Erythroblast (primary cell): ENCODE results near the gene CDC27.
"Not testable (repeated sequence)": the region's sequence is repeated elsewhere in the genome, so short reads cannot be mapped to it uniquely, and the experiment has no call there.

Experiments
- DNase-seq, 2 experiments: peaks; one replicate each; lab custom pipeline; 2025; lab: John Stamatoyannopoulos, UW
- GATA1 ChIP-seq: IDR thresholded peaks from 2 replicates; pipeline ENCODE4 v1.6.1; 2011; ENCODE audit warnings: low read depth, mild to moderate bottlenecking, control low read depth, low read length, moderate library complexity
- POLR2A ChIP-seq: IDR thresholded peaks from 2 replicates; pipeline ENCODE4 v1.6.1; 2011; ENCODE audit warnings: mild to moderate bottlenecking, low read length

Gene CDC27

GRCh38 chr17:47199627-47200324 lies 10.7 kb upstream of the CDC27 start:
- TF ChIP-seq POLR2A: no peak
- TF ChIP-seq GATA1: no peak
- no peak for DNase-seq

GRCh38 chr17:47197821-47198220 lies 8.7 kb upstream of the CDC27 start:
- TF ChIP-seq POLR2A (peak; percentile 46), GATA1 (no peak)
- DNase-seq: peak; percentile 88 to 95

- TF ChIP-seq POLR2A (no peak), GATA1 (no peak)
- peak in 1 of 2 experiments; percentile 61 for DNase-seq
Observed at GRCh38 chr17:47193931-47194511, 4.9 kb upstream of the CDC27 start.

- TF ChIP-seq GATA1 (no peak), POLR2A (no peak)
- DNase-seq: no peak
Observed at GRCh38 chr17:47192554-47192953, 3.5 kb upstream of the CDC27 start.

- DNase-seq: no peak
- no peak for TF ChIP-seq POLR2A
Observed at GRCh38 chr17:47190770-47191169, 1.7 kb upstream of the CDC27 start.

- TF ChIP-seq POLR2A (no peak), GATA1 (no peak)
- DNase-seq: peak in 1 of 2 experiments; percentile 70
Observed at GRCh38 chr17:47190243-47190642, 1.1 kb upstream of the CDC27 start.

- TF ChIP-seq GATA1 (no peak), POLR2A (peak; percentile 68)
- no peak for DNase-seq
Observed at GRCh38 chr17:47189732-47190237, 690 bp upstream of the CDC27 start.

GRCh38 chr17:47188271-47188875 lies 722 bp downstream of the CDC27 start:
- DNase-seq: peak; percentile 87 to 89
- TF ChIP-seq GATA1: no peak
- TF ChIP-seq POLR2A: peak; percentile 29

- no peak for DNase-seq
- TF ChIP-seq GATA1 (no peak), POLR2A (no peak)
Observed at GRCh38 chr17:47184681-47185080, 4.4 kb downstream of the CDC27 start.

- DNase-seq: not testable (repeated sequence)
Observed at GRCh38 chr17:47180988-47181387, 8.1 kb downstream of the CDC27 start.

- DNase-seq: no peak
Observed at GRCh38 chr17:47180337-47180736, 8.8 kb downstream of the CDC27 start.

GRCh38 chr17:47179141-47179540 lies 10.0 kb downstream of the CDC27 start:
- DNase-seq: no peak
- no peak for TF ChIP-seq POLR2A
- TF ChIP-seq GATA1: no peak

More at GRCh38 chr17:47180337-47180736, 8.8 kb downstream of the CDC27 start:
- TF ChIP-seq GATA1 (no peak), POLR2A (no peak)

- TF ChIP-seq GATA1: no peak
- no peak for TF ChIP-seq POLR2A
- no peak for DNase-seq
Observed at GRCh38 chr17:47177261-47177660, 11.8 kb downstream of the CDC27 start.

- DNase-seq: no peak
- TF ChIP-seq POLR2A (peak; percentile 30), GATA1 (no peak)
Observed at GRCh38 chr17:47176389-47176826, 12.7 kb downstream of the CDC27 start.

- not testable (repeated sequence) for DNase-seq
Observed at GRCh38 chr17:47174823-47175222, 14.3 kb downstream of the CDC27 start.
